ENCODE data around the gene PGGHG. TPM values are rescaled to one million over a fixed set of nuclear protein-coding genes. Genes with fewer than 3 reads are reported as not detected.
"Not testable (repeated sequence)": the region's sequence is repeated elsewhere in the genome, so short reads cannot be mapped to it uniquely, and the experiment has no call there.

PGGHG gene
- total RNA-seq, 1 experiment from 2014 or later, result 12.4 TPM

DNA sequence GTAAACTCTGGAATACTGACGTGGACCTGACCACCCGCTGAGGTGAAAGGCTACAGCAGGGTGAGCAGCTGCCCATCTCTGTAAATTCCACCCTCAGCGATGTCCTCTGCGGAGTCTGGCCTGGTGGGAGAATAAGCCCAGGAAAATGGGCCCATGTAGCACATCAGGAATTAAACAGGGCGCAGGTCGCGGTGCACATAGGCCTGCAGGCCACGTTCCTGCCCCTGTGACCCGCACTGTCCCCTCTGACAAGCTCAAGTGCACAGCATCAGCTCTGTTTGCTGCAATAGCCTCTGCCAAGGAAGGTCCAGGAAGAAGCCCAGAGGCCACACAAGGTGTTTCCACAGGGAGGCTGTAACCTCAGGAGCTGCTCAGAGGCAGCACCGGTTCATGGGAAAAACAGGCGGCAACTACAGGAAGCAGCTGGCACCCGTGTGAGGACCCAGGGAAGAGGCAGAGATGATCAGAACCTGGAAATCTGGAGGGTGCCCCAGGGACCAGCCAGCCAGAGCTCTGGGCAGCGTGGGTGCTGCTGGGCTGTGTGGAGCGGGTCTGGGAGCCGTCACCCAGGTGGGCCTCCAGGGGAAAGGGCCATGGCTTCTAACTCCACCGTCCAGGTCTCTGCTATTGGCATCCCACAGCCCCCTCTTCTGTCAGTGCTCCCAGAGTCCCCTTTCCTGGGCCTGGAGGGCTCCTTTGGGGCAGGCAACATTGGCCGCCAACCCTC lies 17.9 kb downstream of the PGGHG start:
- H3K27me3 ChIP-seq (ENCODE audit: low read length), result no peaks in the 10 kb centered on the region
- no peak overlapping the region for H3K9ac ChIP-seq (ENCODE audit: low read length)
- H3K9me2 ChIP-seq (replicated peaks; ENCODE audit: low read length), result no peaks in the 10 kb centered on the region
- ATAC-seq, result no peak
- BruUV-seq (replicated peaks), result no TSS peak
- H3K4me3 ChIP-seq (ENCODE audit: low read length), result no peak overlapping the region
- no peak overlapping the region for H2AFZ ChIP-seq (ENCODE audit: low read length)
- H3K79me2 ChIP-seq (ENCODE audit: low read length), result peaks cover 12% of the 10 kb centered on the region
- no peaks in the 10 kb centered on the region for H4K20me1 ChIP-seq (ENCODE audit: low read length)
- H3K4me2 ChIP-seq (ENCODE audit: low read length), result no peak overlapping the region
- H3K4me1 ChIP-seq (ENCODE audit: insufficient read depth, low read length), result peaks cover 12% of the 10 kb centered on the region
- no peaks in the 10 kb centered on the region for H3K36me3 ChIP-seq (ENCODE audit: low read depth, low read length)
- no peak for TF ChIP-seq CTCF (conservative IDR thresholded peaks at IDR 0.05; ENCODE audit: low read depth, low read length)
- no peak for TF ChIP-seq EZH2 (IDR thresholded peaks at IDR 0.05; ENCODE audit: low read length, unreplicated experiment)
- no peak for TF ChIP-seq EZH2phosphoT487 (IDR thresholded peaks at IDR 0.05; ENCODE audit: borderline replicate concordance, low read length)
- ChIA-PET CTCF (no interaction called here), POLR2A (ENCODE audit: unreplicated experiment) (no interaction called here)
- no peak for DNase-seq
- intact Hi-C loops (cut with micrococcal nuclease), result loop anchor here (5.0 to 10.0 kb wide), 2 partner anchors 50 to 138 kb away; partner anchors contain the start of gene ANO9
- no peak overlapping the region for H3K27ac ChIP-seq (ENCODE audit: low read length)
- H3K9me3 ChIP-seq (ENCODE audit: low read length), result no peaks in the 10 kb centered on the region
- no peaks in the 10 kb centered on the region for H3F3A ChIP-seq (ENCODE audit: low read length, unreplicated experiment)

DNA sequence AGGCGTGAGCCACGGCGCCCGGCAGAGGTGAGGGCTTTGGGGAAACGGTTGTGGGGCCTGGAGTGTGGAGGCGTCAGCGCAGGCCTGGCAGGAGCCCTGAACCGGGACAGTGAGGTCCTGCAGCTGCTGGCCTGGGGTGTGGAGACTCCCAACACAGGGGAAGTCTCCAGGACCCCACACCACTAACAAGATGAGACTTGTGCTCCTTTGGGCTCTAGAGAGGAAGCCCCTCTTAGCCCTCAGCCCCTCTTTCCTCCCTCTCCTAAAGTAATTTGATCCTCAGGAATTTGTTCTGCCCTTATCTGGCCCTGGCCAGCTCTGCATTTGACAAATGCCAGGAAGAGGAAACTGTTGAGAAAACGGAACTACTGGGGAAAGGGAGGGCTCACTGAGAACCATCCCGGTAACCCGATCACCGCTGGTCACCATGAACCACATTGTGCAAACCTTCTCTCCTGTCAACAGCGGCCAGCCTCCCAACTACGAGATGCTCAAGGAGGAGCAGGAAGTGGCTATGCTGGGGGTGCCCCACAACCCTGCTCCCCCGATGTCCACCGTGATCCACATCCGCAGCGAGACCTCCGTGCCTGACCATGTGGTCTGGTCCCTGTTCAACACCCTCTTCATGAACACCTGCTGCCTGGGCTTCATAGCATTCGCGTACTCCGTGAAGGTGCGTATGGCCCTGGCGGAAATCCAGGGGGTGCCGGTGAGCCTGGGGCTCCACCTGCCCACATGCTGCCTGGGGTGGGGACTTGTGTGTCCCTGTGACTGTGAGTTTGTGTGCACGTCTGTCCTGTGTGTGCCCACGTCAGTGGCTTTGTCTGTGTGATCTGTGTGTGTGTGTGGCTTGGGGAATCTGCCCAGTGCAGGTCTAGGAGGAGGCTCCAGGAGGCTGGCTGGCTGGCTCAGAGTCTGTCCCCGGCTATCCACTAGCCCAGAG lies 19.1 kb downstream of the PGGHG start, which contains the start of gene IFITM2:
IFITM2 (plus strand) TSS at position 51 of the 943 bp plus-strand sequence; CDS start at position 428, 377 bp downstream.
- peak within 1 kb of the TSS; percentile 38 for H3K9ac ChIP-seq (ENCODE audit: low read length)
- TSS peak; percentile 88 for BruUV-seq (replicated peaks)
- peak within 1 kb of the TSS; percentile 78 for H3K4me3 ChIP-seq (ENCODE audit: low read length)
- CTCF ChIA-PET, result interaction anchor here (0.6 kb wide), 2 partner anchors 10 to 57 kb away, joined by 3 to 4 read pairs; no protein-coding TSS in a partner anchor
- H3K4me1 ChIP-seq (ENCODE audit: insufficient read depth, low read length), result peaks cover 12% of the 10 kb centered on the region
- H3K9me3 ChIP-seq (ENCODE audit: low read length); H3K27ac ChIP-seq (ENCODE audit: low read length); H3K27me3 ChIP-seq (ENCODE audit: low read length); H3K36me3 ChIP-seq (ENCODE audit: low read depth, low read length); H3F3A ChIP-seq (ENCODE audit: low read length, unreplicated experiment); POLR2A ChIA-PET (ENCODE audit: unreplicated experiment); H3K9me2 ChIP-seq (replicated peaks; ENCODE audit: low read length); H4K20me1 ChIP-seq (ENCODE audit: low read length): not testable (repeated sequence)
- ATAC-seq (peak; percentile 67), DNase-seq (peak; percentile 79)
- peak within 1 kb of the TSS; percentile 91 for H3K4me2 ChIP-seq (ENCODE audit: low read length)
- H3K79me2 ChIP-seq (ENCODE audit: low read length), result peaks cover 12% of the 10 kb centered on the region
- H2AFZ ChIP-seq (ENCODE audit: low read length), result peak within 1 kb of the TSS; percentile 87
- 0 out of 2 replicates have a peak, but pooled peaks have one; percentile 13 for TF ChIP-seq CTCF (conservative IDR thresholded peaks at IDR 0.05; ENCODE audit: low read depth, low read length)
- intact Hi-C loops (cut with micrococcal nuclease), result loop anchor here (5.0 to 10.0 kb wide), 2 partner anchors 49 to 137 kb away; partner anchors contain the start of gene ANO9

- ATAC-seq; H3F3A ChIP-seq (ENCODE audit: low read length, unreplicated experiment); H3K27ac ChIP-seq (ENCODE audit: low read length); BruUV-seq (replicated peaks); H3K36me3 ChIP-seq (ENCODE audit: low read depth, low read length); CTCF ChIA-PET; H3K27me3 ChIP-seq (ENCODE audit: low read length); H2AFZ ChIP-seq (ENCODE audit: low read length); H3K9me2 ChIP-seq (replicated peaks; ENCODE audit: low read length); H3K9me3 ChIP-seq (ENCODE audit: low read length); H4K20me1 ChIP-seq (ENCODE audit: low read length): not testable (repeated sequence)
- Histone ChIP-seq H3K4me1 (ENCODE audit: insufficient read depth, low read length) (peaks cover 12% of the 10 kb centered on the region), H3K9ac (ENCODE audit: low read length) (0 out of 2 replicates have a peak overlapping the region, but pooled peaks have one; percentile 9), H3K4me3 (ENCODE audit: low read length) (peak overlapping the region; percentile 59), H3K79me2 (ENCODE audit: low read length) (peaks cover 12% of the 10 kb centered on the region), H3K4me2 (ENCODE audit: low read length) (peak overlapping the region; percentile 75)
- POLR2A ChIA-PET (ENCODE audit: unreplicated experiment), result interaction anchor here (0.6 kb wide), 1 partner anchor 98 kb away, joined by 7 read pairs; no protein-coding TSS in a partner anchor
- DNase-seq, result peak; percentile 49
- intact Hi-C loops (cut with micrococcal nuclease), result loop anchor here (5.0 to 10.0 kb wide), 2 partner anchors 48 to 136 kb away; partner anchors contain the start of gene ANO9
These were observed 20.1 kb downstream of the PGGHG start for GRCh38 chr11:308740-309665.

DNA sequence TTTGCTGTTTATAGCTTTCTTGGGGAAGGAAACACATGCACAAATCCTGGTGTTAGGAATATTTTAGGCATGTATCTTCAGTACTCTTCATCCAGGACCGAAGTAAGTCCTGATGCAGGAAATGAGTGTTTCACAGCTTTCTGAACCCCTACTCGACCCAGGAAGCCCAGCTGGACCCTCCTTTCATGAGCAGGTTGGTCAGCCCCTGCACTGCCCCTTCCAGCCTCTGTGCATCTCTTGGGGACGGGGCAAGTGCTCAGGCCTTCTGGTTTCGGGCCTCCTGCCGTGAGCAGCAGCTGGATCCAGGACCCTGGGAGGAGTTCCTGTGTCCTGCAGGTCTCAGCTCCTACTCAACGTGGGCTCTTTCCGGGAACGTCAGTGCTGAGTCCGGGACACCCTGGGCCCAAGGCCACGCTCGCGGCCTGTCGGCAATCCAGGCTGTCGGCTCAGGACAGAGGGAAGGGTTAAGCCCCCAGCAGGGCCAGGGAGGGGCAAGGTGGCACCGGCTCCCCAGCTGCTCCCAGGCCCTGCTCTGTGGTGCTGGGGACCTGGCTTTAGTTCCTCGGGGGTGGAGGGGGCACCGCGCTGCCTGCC lies 21.1 kb downstream of the PGGHG start:
- DNase-seq (peak; percentile 14), ATAC-seq (peak; percentile 26)
- H3K4me2 ChIP-seq (ENCODE audit: low read length), result peak overlapping the region; percentile 75
- H3K9me2 ChIP-seq (replicated peaks; ENCODE audit: low read length); BruUV-seq (replicated peaks); H3K27me3 ChIP-seq (ENCODE audit: low read length); H3F3A ChIP-seq (ENCODE audit: low read length, unreplicated experiment); H3K36me3 ChIP-seq (ENCODE audit: low read depth, low read length); CTCF ChIA-PET; H2AFZ ChIP-seq (ENCODE audit: low read length); H3K27ac ChIP-seq (ENCODE audit: low read length); H3K9me3 ChIP-seq (ENCODE audit: low read length); H4K20me1 ChIP-seq (ENCODE audit: low read length): not testable (repeated sequence)
- H3K79me2 ChIP-seq (ENCODE audit: low read length), result peaks cover 12% of the 10 kb centered on the region
- 0 out of 2 replicates have a peak overlapping the region, but pooled peaks have one; percentile 9 for H3K9ac ChIP-seq (ENCODE audit: low read length)
- intact Hi-C loops (cut with micrococcal nuclease), result loop anchor here (5.0 to 10.0 kb wide), 2 partner anchors 47 to 135 kb away; partner anchors contain the start of gene ANO9
- POLR2A ChIA-PET (ENCODE audit: unreplicated experiment), result interaction anchor here (0.6 kb wide), 1 partner anchor 97 kb away, joined by 7 read pairs; no protein-coding TSS in a partner anchor
- peaks cover 12% of the 10 kb centered on the region for H3K4me1 ChIP-seq (ENCODE audit: insufficient read depth, low read length)
- H3K4me3 ChIP-seq (ENCODE audit: low read length), result peak overlapping the region; percentile 59

Data from PC-3 (cell line).